Left ventricle myocardium inferior (tissue), 1 donor: ENCODE results near the gene MAN2B2. TPM values are rescaled to one million over a fixed set of nuclear protein-coding genes. Genes with fewer than 3 reads are reported as not detected.

ENCODE experiments used
- DNase-seq: peaks from one replicate; pipeline ENCODE4 v3.0.0-alpha.2; 2020
- H3K27ac ChIP-seq: fragments of 200-600 bp; replicated peaks from 2 replicates; pipeline ENCODE4 v1.8.0; 2021
- H3K27me3 ChIP-seq: fragments of 200-600 bp; 2 replicates; pipeline ENCODE4 v1.8.0; 2021; ENCODE audit warnings: low read depth
- H3K36me3 ChIP-seq: fragments of 200-600 bp; 2 replicates; pipeline ENCODE4 v1.8.0; 2021
- H3K4me1 ChIP-seq: fragments of 200-600 bp; 2 replicates; pipeline ENCODE4 v1.8.0; 2021
- H3K4me3 ChIP-seq: fragments of 200-600 bp; 2 replicates; pipeline ENCODE4 v1.8.0; 2021; ENCODE audit warnings: mild to moderate bottlenecking, moderate library complexity
- H3K9me3 ChIP-seq: fragments of 200-600 bp; replicated peaks from 2 replicates; pipeline ENCODE4 v1.8.0; 2021
- CTCF ChIP-seq: fragments of 200-600 bp; IDR thresholded peaks from 2 replicates; pipeline ENCODE4 v1.8.0; 2021; ENCODE audit warnings: antibody characterized with exemption, mild to moderate bottlenecking, borderline replicate concordance
- intact Hi-C: fragments of 100-400 bp; cut with micrococcal nuclease; formaldehyde crosslinking; loops from one replicate; pipeline ENCODE4 v1.11.0; 2022
- total RNA-seq: library from RNA; stranded (reverse); fragmentation: NEBNext Ultra II Directional; extraction: Animal tissue kit (Norgen Biotek cat#: 25700); gene quantifications from one replicate; pipeline ENCODE4 v1.2.1, GENCODE V29; 2021
- donor health status: DM: no; HTN: yes; CAD: no; lungs with severe emphysema.

MAN2B2 gene
- total RNA-seq, 1 donor from 2014 or later, result 18.5 TPM

DNA sequence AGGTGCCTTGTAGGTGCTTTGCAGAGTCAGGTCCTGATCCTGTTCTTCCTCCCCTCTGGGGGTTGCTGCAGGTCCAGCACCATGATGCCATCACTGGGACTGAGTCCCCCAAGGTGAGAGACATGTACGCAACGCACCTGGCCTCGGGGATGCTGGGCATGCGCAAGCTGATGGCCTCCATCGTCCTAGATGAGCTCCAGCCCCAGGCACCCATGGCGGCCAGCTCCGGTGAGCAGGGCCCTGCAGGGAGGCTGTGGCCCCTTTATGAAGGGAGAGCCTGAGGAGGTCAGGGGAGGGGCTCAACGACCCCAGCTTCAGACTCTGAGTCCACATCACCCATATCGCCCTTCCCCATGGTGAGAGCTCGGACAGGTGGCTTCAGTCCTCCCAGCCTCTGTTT is 23.1 kb downstream of the MAN2B2 start:
- H3K4me3 ChIP-seq, result no peak overlapping the region
- intact Hi-C loops, result no loop called here
- no peaks in the 10 kb centered on the region for H3K9me3 ChIP-seq
- no peaks in the 10 kb centered on the region for H3K27me3 ChIP-seq
- no peak overlapping the region for H3K27ac ChIP-seq
- H3K36me3 ChIP-seq, result peaks cover 53% of the 10 kb centered on the region
- no peaks in the 10 kb centered on the region for H3K4me1 ChIP-seq
- TF ChIP-seq CTCF, result no peak
- no peak for DNase-seq

DNA sequence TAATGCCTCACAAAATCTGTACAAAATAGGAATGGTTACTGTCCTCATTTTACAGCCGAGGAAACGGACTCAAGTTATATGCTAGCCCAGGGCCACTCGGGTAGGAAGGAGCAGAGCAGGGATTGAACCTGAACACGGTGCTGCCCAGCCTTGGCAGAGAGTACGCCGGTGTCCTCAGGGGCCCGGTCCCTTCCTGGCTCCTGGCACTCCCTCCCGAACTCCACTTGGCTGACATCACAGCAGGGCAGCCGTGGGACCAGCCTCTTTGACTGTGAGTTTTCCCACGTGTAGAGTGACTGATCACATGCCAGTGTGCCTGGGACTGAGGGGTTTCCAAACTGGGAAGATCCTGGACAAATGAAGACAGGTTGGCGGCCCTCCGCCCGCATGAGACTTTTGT is 23.7 kb downstream of the MAN2B2 start:
- DNase-seq, result no peak
- peaks cover 49% of the 10 kb centered on the region for H3K36me3 ChIP-seq

DNA sequence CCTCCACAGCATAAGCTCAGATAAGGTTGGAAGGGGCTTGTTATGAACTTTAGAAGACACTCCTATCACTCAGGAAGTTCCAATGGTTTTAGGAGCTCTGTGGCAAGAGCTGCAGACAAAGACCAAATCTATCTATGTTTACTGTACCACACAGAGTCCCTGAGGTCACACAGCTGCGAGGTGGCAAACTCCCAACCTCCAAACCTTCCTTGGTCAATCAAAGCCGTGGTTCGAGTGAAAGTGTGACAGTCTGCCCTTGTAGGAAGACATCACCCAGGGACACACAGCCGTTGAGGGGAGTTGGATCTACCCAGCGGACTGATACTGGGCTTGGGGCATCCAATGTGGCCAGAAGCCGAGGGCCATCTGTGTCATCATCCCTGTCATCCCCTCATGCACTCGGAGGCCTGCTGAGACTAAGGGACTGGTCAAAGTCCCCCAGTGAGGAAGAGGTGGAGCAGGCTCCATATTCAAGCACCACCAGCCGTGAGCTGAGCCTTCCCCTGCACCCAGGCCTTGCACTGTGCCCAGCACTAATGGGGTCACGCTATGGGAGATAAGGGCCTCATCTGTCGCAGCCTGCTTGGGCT is 26.8 kb downstream of the MAN2B2 start:
- no peak for DNase-seq
- Histone ChIP-seq H3K4me3 (no peak overlapping the region), H3K4me1 (no peaks in the 10 kb centered on the region), H3K27me3 (no peaks in the 10 kb centered on the region), H3K9me3 (peaks cover 12% of the 10 kb centered on the region), H3K36me3 (peaks cover 65% of the 10 kb centered on the region), H3K27ac (no peak overlapping the region)
- intact Hi-C loops, result no loop called here
- no peak for TF ChIP-seq CTCF

More for the DNA sequence above, 23.7 kb downstream of the MAN2B2 start:
- intact Hi-C loops, result no loop called here
- no peaks in the 10 kb centered on the region for H3K4me1 ChIP-seq
- no peaks in the 10 kb centered on the region for H3K9me3 ChIP-seq
- TF ChIP-seq CTCF, result no peak
- H3K4me3 ChIP-seq, result no peak overlapping the region
- H3K27me3 ChIP-seq, result no peaks in the 10 kb centered on the region
- no peak overlapping the region for H3K27ac ChIP-seq

DNA sequence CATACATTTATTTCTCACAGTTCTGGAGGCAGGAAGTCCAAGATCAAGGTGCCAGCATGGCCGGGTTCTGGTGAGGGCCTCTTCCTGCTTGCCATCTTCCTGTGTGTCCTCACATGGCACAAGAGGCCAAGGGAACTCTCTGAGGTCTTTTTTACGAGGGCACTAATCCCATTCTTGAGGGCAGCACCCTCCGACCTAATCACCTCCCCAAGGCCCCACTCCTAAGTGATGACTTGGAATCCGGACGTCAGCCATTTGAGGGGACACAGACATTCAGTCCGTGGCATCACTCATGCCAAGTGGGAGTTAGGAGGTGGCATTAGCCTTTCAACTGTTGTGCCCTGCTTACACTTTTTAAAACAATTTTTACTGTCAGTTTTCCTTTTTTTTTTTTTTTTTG is 27.3 kb downstream of the MAN2B2 start:
- intact Hi-C loops, result no loop called here
- H3K36me3 ChIP-seq, result peaks cover 70% of the 10 kb centered on the region
- DNase-seq, result no peak
- no peaks in the 10 kb centered on the region for H3K27me3 ChIP-seq
- H3K27ac ChIP-seq, result no peak overlapping the region
- TF ChIP-seq CTCF, result no peak
- no peak overlapping the region for H3K4me3 ChIP-seq
- H3K9me3 ChIP-seq, result peaks cover 12% of the 10 kb centered on the region
- H3K4me1 ChIP-seq, result no peaks in the 10 kb centered on the region

DNA sequence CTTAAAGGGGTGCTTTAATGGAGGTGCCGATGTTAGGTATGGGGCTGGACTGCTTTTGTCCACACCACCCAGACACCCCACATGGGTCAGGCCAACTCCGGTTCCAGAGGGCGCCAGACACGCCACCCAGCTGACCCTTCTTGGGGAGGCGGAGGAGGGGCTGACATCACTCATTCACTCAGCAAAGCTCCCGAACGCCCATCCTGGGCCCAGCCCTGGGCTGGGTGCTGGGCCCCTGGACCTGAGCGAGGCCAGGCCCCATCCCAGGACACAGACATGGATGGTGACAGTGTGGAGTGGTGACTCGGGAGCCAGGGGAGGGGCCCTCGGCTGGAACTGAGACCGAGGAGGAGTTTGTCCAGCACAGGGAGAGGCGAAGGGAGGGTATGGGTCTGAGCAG is 28.1 kb downstream of the MAN2B2 start:
- Histone ChIP-seq H3K27me3 (no peaks in the 10 kb centered on the region), H3K36me3 (peaks cover 79% of the 10 kb centered on the region), H3K4me3 (no peak overlapping the region), H3K9me3 (peaks cover 12% of the 10 kb centered on the region), H3K27ac (no peak overlapping the region), H3K4me1 (no peaks in the 10 kb centered on the region)
- intact Hi-C loops, result no loop called here
- no peak for TF ChIP-seq CTCF
- DNase-seq, result no peak
